Colonic mucosa (tissue), 4 donors: ENCODE measurements around the gene DGKD. TPM values are rescaled to one million over a fixed set of nuclear protein-coding genes. Genes with fewer than 3 reads are reported as not detected.

Experiments
- DNase-seq: peaks from one replicate; pipeline ENCODE4 v3.0.0-alpha.2; 2020
- H3K27ac ChIP-seq: fragments of 200-600 bp; one replicate; pipeline ENCODE4 v1.8.0; 2021
- H3K27me3 ChIP-seq: fragments of 200-600 bp; one replicate; pipeline ENCODE4 v1.8.0; 2021
- H3K36me3 ChIP-seq: fragments of 200-600 bp; one replicate; pipeline ENCODE4 v1.8.0; 2021
- H3K4me1 ChIP-seq: fragments of 200-600 bp; one replicate; pipeline ENCODE4 v1.8.0; 2021; ENCODE audit warnings: mild to moderate bottlenecking
- H3K4me3 ChIP-seq: fragments of 200-600 bp; one replicate; pipeline ENCODE4 v1.8.0; 2021
- H3K9ac ChIP-seq, 2 donors: one replicate each; pipeline ENCODE4 v1.7.0; 2013; ENCODE audit warnings: control low read depth in 2 of 2, low read depth in 2 of 2, low read length in 2 of 2
- H3K9me3 ChIP-seq: fragments of 200-600 bp; one replicate; pipeline ENCODE4 v1.8.0; 2021
- intact Hi-C: fragments of 100-400 bp; cut with DNase I; formaldehyde crosslinking; loops from one replicate; pipeline ENCODE4 v1.14.1; 2022
- total RNA-seq, 2 donors: library from RNA; stranded (reverse); fragmentation: NEBNext Ultra II Directional in 1 of 2; extraction: Animal tissue kit (Norgen Biotek cat#: 25700) in 1 of 2; gene quantifications; one replicate each; pipeline ENCODE4 v1.2.1, GENCODE V29; 2021
- TF ChIP-seq, protein P1 (sequence below): fragments of 200-600 bp; IDR thresholded peaks from one replicate; pipeline ENCODE4 v1.8.0; 2022; ENCODE audit warnings: antibody characterized with exemption, mild to moderate bottlenecking
- donor health status: healthy.
- donor health status: DM: no; HTN: no; CAD: no.
- donor health status: DM: no; HTN: no; CAD: no.

DGKD gene
- total RNA-seq, 2 donors from 2014 or later = 64.4 to 94.6 TPM

DNA sequence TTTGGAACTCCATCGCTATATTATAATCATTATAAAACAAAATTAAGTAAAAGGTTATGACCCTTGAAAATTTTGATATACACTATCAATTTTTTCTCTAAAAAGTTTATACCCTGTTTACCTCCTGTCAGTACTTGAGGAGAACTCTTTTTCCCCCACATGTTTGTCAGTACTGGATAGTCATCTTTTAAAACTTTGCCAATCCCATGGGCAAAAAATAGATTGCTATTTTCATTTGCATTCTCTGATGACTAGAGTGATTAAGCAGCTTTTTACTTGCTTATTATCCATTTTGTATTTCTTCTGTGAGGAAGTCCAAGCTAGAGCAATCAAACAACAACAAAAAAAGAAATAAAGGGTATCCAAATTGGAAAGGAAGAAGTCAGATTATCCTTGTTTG lies 76.4 kb downstream of the DGKD start:
- no peak overlapping the region for H3K9ac ChIP-seq
- no peak for DNase-seq
- TF ChIP-seq, protein P1, sequence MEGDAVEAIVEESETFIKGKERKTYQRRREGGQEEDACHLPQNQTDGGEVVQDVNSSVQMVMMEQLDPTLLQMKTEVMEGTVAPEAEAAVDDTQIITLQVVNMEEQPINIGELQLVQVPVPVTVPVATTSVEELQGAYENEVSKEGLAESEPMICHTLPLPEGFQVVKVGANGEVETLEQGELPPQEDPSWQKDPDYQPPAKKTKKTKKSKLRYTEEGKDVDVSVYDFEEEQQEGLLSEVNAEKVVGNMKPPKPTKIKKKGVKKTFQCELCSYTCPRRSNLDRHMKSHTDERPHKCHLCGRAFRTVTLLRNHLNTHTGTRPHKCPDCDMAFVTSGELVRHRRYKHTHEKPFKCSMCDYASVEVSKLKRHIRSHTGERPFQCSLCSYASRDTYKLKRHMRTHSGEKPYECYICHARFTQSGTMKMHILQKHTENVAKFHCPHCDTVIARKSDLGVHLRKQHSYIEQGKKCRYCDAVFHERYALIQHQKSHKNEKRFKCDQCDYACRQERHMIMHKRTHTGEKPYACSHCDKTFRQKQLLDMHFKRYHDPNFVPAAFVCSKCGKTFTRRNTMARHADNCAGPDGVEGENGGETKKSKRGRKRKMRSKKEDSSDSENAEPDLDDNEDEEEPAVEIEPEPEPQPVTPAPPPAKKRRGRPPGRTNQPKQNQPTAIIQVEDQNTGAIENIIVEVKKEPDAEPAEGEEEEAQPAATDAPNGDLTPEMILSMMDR = no peak
- intact Hi-C loops = no loop called here
- no peaks in the 10 kb centered on the region for H3K27me3 ChIP-seq
- H3K9me3 ChIP-seq = no peaks in the 10 kb centered on the region
- no peaks in the 10 kb centered on the region for H3K36me3 ChIP-seq
- H3K27ac ChIP-seq = no peak overlapping the region
- H3K4me3 ChIP-seq = no peak overlapping the region
- H3K4me1 ChIP-seq = no peaks in the 10 kb centered on the region

DNA sequence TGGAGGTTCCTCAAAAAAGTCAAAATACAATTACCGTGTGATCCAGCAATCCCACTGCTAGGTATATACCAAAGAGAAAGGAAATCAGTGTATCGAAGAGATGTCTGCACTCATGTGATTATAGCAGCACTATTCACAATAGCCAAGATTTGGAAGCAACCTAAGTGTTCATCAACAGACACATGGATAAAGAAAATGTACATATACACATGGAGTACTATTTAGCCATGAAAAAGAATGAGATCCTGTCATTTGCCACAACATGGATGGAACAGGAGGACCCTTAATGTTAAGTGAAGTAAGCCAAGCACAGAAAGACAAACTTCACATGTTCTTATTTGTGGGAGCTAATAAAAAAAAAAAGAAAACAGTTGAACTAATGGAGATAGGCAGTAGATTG lies 78.7 kb downstream of the DGKD start:
- H3K27ac ChIP-seq = no peak overlapping the region

DNA sequence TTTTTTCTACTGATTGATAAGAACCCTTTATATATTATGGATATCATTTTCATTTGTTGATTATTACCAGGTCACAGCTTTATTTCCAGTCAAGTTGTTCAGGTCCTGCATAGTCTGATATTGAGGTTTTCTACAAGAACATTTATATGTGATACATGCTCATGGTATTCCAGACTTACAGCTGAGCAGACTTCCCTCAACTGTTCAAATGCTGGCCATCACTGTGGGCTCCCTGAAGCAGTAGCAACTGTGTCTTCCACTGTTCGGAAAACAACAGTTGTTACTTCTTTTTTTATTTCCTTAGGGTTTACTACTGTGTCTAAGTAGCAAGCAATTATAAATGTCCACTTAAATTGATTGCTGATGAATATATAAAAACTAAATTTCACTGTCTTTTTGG lies 79.5 kb downstream of the DGKD start:
- intact Hi-C loops = no loop called here
- Histone ChIP-seq H3K4me3 (no peak overlapping the region), H3K27ac (no peak overlapping the region), H3K9ac (no peak overlapping the region), H3K27me3 (no peaks in the 10 kb centered on the region), H3K36me3 (peaks cover 8% of the 10 kb centered on the region), H3K9me3 (no peaks in the 10 kb centered on the region), H3K4me1 (no peaks in the 10 kb centered on the region)
- TF ChIP-seq, protein P1 = no peak
- DNase-seq = no peak

More for the DNA sequence above, 78.7 kb downstream of the DGKD start:
- H3K36me3 ChIP-seq = peaks cover 8% of the 10 kb centered on the region
- no peaks in the 10 kb centered on the region for H3K27me3 ChIP-seq
- DNase-seq = no peak
- no peaks in the 10 kb centered on the region for H3K9me3 ChIP-seq
- no peak overlapping the region for H3K4me3 ChIP-seq
- TF ChIP-seq, protein P1 = no peak
- intact Hi-C loops = no loop called here
- no peaks in the 10 kb centered on the region for H3K4me1 ChIP-seq
- no peak overlapping the region for H3K9ac ChIP-seq

DNA sequence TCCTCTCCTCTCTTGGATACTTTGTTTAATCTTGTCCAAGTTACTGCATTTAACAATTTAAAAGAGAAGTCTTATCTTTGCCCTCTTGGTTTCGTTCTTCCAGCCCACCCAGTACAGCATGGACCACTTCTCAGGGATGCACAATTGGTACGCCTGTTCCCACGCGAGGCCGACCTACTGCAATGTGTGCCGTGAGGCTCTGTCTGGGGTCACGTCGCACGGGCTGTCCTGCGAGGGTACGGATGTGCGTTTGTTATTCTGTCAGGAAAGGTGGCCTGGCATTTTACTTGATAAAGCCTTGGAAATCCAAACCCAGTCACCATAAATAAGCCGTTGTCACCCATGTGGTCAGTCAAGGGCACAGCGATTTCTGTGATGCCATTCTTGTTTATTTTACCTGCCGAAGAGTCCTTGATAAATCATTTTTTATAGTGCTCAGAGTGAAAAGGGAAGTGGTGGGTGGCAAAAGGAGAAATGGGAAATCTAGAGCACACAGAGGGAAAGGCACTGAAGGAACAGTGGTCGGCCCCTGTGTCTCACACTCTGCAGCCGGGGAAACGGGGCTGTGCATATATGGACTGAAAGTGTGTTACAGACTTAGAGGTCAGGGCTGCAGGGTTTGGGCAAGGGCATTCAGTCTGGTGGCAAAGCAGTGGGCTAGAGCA lies 80.5 kb downstream of the DGKD start:
- no peaks in the 10 kb centered on the region for H3K27me3 ChIP-seq
- intact Hi-C loops = no loop called here
- peaks cover 8% of the 10 kb centered on the region for H3K36me3 ChIP-seq
- H3K27ac ChIP-seq = no peak overlapping the region
- H3K4me1 ChIP-seq = no peaks in the 10 kb centered on the region
- DNase-seq = no peak
- H3K9me3 ChIP-seq = no peaks in the 10 kb centered on the region
- no peak overlapping the region for H3K9ac ChIP-seq
- H3K4me3 ChIP-seq = no peak overlapping the region
- TF ChIP-seq, protein P1 = no peak

DNA sequence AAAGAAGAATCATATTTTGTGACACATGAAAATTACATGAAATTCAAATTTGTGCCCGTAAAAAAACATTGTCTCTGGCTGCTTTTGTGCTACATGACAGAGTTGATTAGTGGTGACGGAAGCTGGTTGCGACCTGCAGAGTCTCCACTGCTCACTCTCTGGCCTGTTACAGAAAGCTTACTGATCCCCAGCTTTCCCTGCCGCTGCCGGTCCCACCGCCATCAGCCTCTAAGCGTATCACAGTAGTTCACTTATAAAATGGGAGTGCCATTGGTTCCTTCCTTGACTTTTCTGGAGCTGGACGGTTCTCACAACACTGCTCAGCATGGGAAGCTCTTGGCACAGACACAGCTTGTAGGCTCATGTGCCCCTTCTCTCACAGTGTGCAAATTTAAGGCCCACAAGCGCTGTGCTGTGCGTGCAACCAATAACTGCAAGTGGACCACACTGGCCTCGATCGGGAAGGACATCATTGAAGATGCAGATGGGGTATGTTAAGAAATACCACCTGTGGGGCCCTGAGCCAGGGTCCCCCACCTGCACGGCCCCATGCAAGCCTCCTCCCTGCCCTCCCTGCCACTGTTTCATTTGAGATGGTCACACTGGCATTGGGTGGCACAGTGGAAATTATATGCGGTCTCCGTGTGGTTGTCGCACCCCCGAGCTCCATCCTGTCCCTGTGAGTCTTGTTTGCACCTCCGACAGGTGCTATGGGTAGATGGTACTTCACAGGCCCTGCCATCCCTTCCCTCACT lies 81.3 kb downstream of the DGKD start:
- Histone ChIP-seq H3K4me1 (no peaks in the 10 kb centered on the region), H3K27ac (no peak overlapping the region), H3K9ac (no peak overlapping the region), H3K9me3 (no peaks in the 10 kb centered on the region), H3K4me3 (no peak overlapping the region), H3K36me3 (peaks cover 8% of the 10 kb centered on the region), H3K27me3 (no peaks in the 10 kb centered on the region)
- TF ChIP-seq, protein P1 = no peak
- intact Hi-C loops = no loop called here
- DNase-seq = no peak
